DND-41 (cell line): ENCODE measurements around the gene MSH3.

Source experiments
- EZH2 ChIP-seq: IDR thresholded peaks from 3 replicates; pipeline ENCODE4 v1.6.1; 2012; ENCODE audit warnings: borderline replicate concordance, low read depth, mild to moderate bottlenecking, moderate library complexity, low read length, inconsistent platforms; ENCODE audit not compliant: severe bottlenecking
- TF ChIP-seq, protein P1 (sequence below): IDR thresholded peaks from 2 replicates; pipeline ENCODE4 v1.5.1; 2012; ENCODE audit warnings: borderline replicate concordance, low read length, moderate library complexity, mild to moderate bottlenecking; ENCODE audit not compliant: poor library complexity, severe bottlenecking; ENCODE audit errors: extremely low read depth

DNA sequence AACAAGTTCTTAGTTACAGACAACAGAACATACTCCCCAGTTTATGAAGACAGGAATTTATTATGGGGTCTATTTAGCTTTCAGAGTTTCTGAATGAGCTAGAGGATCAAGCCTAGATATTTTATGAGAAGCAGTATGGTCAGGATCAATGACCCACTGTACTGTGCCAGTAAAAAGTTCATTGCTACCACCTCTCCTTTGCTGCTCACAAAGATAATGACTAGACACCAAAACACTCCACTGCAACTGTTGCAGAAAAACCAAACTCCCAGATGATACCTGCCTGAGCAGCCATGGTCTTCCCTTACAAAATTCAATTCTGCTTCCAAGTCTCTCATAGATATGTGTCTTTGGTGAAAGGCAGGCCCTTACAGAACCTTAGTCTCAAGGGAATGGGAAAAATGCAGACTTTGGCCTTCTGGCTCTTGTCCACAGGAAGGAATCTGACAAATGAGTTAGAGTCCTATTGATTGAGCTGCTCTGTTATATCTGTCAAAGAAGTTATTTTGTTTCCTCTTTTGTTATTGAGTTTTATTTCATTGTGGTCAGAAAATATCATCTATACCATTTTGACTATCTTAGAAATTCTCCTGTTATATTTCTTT lies 231.0 kb downstream of the MSH3 start:
- TF ChIP-seq, protein P1, sequence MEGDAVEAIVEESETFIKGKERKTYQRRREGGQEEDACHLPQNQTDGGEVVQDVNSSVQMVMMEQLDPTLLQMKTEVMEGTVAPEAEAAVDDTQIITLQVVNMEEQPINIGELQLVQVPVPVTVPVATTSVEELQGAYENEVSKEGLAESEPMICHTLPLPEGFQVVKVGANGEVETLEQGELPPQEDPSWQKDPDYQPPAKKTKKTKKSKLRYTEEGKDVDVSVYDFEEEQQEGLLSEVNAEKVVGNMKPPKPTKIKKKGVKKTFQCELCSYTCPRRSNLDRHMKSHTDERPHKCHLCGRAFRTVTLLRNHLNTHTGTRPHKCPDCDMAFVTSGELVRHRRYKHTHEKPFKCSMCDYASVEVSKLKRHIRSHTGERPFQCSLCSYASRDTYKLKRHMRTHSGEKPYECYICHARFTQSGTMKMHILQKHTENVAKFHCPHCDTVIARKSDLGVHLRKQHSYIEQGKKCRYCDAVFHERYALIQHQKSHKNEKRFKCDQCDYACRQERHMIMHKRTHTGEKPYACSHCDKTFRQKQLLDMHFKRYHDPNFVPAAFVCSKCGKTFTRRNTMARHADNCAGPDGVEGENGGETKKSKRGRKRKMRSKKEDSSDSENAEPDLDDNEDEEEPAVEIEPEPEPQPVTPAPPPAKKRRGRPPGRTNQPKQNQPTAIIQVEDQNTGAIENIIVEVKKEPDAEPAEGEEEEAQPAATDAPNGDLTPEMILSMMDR: no peak
- no peak for TF ChIP-seq EZH2
